Measurements from ENCODE around the gene KRT2.

DNA sequence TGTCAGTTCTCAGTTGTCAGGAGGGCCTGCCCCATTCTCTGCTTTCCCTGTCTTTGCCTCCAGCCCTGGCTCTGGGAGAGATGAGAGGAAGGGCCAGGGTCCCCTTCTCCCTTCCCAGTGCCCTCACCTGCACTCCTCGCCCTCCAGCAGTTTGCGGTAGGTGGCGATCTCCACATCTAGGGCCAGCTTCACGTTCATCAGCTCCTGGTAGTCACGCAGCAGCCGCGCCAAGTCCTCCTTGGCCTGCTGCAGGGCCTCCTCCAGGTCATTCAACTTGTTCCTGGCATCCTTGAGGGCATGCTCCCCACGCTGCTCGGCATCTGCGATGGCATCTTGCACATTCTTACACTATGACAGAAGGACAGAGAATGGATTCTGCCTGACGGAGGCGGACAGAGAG, 5.4 kb downstream of the KRT2 start:
- no peak for TF ChIP-seq EZH2 (IDR thresholded peaks at IDR 0.05; ENCODE audit: low read depth)
- TF ChIP-seq, protein P1, sequence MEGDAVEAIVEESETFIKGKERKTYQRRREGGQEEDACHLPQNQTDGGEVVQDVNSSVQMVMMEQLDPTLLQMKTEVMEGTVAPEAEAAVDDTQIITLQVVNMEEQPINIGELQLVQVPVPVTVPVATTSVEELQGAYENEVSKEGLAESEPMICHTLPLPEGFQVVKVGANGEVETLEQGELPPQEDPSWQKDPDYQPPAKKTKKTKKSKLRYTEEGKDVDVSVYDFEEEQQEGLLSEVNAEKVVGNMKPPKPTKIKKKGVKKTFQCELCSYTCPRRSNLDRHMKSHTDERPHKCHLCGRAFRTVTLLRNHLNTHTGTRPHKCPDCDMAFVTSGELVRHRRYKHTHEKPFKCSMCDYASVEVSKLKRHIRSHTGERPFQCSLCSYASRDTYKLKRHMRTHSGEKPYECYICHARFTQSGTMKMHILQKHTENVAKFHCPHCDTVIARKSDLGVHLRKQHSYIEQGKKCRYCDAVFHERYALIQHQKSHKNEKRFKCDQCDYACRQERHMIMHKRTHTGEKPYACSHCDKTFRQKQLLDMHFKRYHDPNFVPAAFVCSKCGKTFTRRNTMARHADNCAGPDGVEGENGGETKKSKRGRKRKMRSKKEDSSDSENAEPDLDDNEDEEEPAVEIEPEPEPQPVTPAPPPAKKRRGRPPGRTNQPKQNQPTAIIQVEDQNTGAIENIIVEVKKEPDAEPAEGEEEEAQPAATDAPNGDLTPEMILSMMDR (conservative IDR thresholded peaks at IDR 0.05), result no peak
